H54 (cell line): ENCODE measurements around the gene RBM47.
A peak's percentile ranks its signal among the peaks of the same experiment; 100 is the strongest.

Experiments used
- DNase-seq: peaks from one replicate; pipeline ENCODE4 v3.0.0; 2011; ENCODE audit warnings: low spot score, mixed read lengths; ENCODE audit not compliant: insufficient read length
- FAIRE-seq: peaks from 3 replicates; lab custom pipeline; 2011; peaks lifted over from hg19 to GRCh38; lab: Jason Lieb, UNC
- POLR2A ChIP-seq: IDR thresholded peaks from 2 replicates; pipeline ENCODE4 v1.6.1; 2011; ENCODE audit warnings: low read depth, mild to moderate bottlenecking, low read length

Gene RBM47

DNA sequence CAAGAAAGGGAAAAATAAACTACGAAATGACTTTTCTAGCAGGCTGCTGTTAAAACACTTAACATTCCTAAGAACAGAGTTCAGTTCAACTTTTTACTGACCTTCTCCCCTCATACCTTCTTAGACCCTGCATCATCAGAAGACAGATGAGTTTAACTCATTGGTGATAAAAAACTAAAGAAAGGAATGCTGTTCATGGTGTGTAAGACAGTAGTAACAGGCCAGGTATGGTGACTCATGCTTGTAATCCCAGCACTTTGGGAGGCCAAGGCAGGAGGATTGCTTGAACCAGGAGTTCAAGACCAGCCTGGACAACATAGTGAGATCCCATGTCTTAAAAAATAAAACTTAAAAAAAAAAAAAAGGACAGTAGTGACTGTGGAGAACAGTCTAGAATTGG is 16.2 kb downstream of the RBM47 start:
- TF ChIP-seq POLR2A, result no peak
- no peak for DNase-seq
- no peak for FAIRE-seq

DNA sequence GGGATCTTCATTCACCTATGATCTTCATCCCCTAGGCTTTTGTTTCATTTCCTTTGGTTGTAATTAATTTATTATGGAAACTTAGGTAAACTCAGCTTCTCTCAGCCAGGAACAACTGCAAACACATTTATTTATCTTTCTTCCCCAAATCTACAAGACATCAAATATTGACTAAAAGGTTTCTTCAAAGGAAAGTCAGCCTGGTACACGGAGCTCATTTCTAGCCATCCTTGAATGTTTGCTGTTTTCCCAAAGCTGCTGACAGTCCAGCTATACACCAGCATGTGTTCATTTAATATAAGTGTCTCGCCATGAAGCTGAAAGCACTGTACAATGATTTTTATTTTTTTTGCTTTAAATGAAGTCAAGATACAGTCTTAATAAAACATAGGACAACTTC is 16.8 kb downstream of the RBM47 start:
- no peak for DNase-seq
- FAIRE-seq, result no peak
- TF ChIP-seq POLR2A, result no peak

DNA sequence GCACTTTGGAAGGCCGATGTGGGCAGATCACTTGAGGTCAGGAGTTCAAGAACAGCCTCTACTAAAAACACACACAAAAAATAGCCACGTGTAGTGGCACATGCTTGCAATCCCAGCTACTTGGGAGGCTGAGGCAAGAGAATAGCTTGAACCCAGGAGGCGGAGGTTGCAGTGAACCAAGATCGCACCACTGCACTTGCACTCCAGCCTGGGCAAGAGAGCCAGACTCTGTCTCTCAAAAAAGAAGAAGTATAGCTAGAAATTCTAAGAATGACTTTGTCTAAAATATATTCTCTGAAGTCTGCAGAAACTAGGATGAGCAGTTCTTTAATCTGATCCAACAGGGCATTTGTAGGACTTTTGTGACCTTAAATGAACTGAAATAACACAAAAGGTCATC is 17.4 kb downstream of the RBM47 start:
- FAIRE-seq (no peak), DNase-seq (no peak)
- TF ChIP-seq POLR2A, result no peak

DNA sequence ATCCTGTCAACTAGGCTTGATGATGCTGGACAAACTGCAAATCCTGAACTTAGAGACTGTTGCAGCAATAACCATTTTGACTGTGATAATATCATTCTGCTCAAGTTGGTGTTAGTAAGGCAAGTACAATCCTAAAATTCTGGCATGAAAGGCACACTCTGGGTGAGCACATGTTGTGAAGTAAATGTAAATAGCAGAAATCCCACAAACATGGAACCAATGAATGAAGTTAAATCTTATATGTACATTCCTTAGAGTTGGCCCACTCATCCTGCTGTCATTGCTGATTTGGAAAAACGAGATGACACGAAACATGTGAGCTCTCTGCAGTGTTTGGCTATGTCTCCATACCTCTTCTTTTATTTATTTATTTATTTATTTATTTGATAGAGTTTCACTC is 21.0 kb downstream of the RBM47 start:
- no peak for TF ChIP-seq POLR2A
- no peak for FAIRE-seq
- no peak for DNase-seq

DNA sequence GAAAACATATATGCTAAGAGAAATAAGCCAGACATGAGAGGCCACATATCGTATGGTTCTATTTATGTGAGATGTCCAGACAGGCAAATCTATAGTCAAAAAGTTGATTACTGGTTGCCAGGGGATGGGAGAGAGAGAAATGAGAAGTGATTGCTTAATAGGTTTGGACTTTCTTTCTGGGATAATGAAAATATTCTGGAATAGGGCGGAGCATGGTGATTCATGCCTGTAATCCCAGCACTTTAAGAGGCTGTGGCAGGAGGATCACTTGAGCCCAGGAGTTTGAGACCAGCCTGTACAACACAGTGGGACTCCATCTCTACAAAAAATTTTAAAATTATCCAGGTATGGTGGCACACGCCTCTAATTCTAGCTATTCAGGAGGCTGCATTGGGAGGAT is 22.4 kb downstream of the RBM47 start:
- no peak for TF ChIP-seq POLR2A
- no peak for DNase-seq
- FAIRE-seq, result no peak

DNA sequence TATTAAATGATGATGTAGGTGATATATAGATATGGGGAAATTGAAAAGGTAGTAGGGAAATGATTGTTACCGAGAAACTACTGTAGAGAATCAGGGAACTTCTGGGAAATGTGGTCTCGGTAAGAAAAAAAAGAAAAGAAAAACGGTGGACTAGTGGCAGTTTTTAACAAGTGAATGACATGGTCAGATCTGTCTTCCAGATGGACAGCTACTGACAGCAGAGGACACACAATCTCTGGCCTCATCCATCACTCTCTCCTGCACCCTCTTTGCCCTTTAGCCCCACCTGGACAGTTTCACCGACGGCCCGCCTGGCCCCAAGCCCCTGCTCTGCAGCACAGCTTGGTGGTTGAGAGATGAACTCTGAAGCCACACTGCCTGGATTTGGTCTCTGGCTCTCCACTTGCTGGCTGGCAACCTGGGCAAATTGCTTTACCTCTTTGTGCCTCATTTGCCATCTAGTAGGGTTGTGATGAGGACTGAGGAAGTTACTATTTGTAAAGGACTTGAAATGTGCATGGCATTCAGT is 23.4 kb downstream of the RBM47 start:
- DNase-seq (no peak), FAIRE-seq (no peak)
- no peak for TF ChIP-seq POLR2A

DNA sequence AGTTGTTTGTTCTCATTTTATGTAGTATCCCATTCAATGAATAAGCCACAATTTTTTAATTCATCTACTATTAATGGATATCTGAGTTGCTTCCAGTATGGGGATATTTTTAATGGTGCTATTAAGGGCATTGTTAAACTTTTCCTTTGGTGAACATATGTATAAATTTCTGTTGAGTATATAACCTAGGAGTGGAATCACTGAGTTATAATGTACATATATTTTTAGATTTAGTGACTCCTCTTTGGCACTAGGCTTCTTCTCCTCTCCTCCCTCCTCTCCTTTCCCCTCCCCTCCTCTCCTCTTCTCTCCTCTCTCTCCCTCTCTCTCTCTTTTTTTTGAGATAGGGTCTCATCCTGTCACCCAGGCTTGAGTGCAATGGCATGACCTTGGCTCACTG is 26.4 kb downstream of the RBM47 start:
- DNase-seq (no peak), FAIRE-seq (no peak)
- no peak for TF ChIP-seq POLR2A

DNA sequence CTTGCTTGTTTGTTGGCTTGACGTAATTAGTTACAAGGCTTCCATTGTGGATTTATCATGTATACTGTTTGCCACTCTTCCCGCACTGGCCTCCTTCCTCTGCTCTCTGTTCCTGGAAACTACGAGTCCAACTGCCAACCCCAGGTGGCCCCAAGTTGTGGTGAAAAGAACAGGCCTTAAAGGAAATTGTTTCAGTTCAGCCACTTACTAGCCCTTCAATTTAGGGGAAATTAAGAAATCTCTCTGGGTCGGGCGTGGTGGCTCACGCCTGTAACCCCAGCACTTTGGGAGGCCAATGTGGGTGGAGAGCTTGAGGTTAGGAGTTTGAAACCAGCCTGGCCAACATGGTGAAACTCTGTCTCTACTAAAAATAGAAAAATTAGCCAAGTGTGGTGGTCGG is 28.0 kb downstream of the RBM47 start:
- TF ChIP-seq POLR2A, result no peak
- FAIRE-seq (no peak), DNase-seq (no peak)

DNA sequence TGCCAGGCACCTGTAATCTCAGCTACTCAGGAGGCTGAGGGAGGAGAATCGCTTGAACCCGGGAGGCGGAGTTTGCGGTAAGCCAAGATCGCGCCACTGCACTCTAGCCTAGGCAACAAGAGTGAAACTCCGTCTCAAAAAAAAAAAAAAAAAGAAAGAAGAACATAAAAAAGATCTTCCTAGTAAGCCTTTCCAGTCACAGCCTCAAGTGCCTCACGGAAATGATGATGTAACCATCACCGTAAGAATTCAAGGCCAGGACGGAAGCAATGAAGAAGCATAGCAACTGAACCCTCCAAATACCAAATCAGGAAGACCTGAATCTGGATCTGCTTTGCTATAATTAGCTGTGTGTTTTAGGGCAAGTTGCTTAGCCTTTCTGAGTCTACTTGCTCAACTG is 28.8 kb downstream of the RBM47 start:
- DNase-seq (no peak), FAIRE-seq (no peak)
- TF ChIP-seq POLR2A, result no peak

DNA sequence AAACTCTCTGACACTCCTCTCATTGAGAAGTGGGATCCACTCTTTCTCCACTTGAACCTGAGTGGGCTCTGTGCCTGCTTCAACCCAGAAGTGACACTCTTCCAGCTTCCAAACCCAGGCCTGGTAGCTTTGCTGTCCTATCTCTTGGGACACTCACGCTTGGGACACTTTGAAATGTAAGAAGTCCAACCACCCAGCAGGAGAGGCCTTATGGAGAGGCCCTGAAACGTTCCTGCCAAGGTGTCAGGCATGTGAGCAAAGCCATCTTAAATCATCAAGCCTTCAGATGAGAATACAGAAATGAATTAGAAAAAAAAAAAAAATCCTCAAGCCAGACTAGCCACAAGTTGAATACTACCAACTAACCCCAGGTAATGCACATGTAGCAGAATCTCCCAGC is 30.2 kb downstream of the RBM47 start:
- FAIRE-seq (no peak), DNase-seq (no peak)
- no peak for TF ChIP-seq POLR2A

DNA sequence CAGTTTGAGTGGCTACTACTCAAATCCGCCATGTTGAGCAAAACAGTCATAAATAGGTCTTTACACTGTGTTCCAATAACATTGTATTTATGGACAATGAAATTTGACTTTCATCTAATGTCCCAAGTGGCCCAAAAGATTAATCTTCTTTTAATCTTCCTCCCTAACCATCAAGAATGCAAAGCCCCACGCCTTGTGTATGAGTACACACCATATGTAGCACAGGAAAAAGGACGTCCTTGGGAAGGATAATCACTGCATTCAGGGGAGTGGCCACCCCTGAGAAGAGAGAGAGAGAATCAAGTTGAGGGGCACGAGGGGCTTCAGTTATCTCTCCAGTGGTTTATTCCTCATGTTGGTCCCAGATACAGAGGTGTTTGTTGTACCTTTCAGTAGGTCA is 33.1 kb downstream of the RBM47 start:
- no peak for TF ChIP-seq POLR2A
- DNase-seq, result no peak
- FAIRE-seq, result no peak

DNA sequence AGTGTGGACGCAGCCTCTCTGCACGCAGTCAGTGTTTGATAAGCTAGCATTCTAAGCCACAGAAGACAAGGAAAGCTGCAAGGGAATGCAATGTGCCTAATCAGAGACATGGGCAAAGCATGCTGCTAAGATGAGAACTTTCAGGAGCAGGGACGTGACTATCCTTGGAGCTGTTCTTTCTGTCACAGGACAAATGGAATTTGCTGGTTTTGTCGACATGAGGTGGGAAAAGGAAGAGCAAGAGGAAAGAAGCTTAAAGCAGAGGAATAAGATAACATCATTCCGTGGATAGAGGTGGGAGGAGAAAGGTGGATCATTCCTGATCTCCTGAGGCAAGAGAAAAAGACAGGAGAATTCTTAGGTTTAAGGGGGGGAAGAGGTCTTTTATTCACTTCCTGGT is 33.7 kb downstream of the RBM47 start:
- no peak for TF ChIP-seq POLR2A
- FAIRE-seq (no peak), DNase-seq (no peak)

DNA sequence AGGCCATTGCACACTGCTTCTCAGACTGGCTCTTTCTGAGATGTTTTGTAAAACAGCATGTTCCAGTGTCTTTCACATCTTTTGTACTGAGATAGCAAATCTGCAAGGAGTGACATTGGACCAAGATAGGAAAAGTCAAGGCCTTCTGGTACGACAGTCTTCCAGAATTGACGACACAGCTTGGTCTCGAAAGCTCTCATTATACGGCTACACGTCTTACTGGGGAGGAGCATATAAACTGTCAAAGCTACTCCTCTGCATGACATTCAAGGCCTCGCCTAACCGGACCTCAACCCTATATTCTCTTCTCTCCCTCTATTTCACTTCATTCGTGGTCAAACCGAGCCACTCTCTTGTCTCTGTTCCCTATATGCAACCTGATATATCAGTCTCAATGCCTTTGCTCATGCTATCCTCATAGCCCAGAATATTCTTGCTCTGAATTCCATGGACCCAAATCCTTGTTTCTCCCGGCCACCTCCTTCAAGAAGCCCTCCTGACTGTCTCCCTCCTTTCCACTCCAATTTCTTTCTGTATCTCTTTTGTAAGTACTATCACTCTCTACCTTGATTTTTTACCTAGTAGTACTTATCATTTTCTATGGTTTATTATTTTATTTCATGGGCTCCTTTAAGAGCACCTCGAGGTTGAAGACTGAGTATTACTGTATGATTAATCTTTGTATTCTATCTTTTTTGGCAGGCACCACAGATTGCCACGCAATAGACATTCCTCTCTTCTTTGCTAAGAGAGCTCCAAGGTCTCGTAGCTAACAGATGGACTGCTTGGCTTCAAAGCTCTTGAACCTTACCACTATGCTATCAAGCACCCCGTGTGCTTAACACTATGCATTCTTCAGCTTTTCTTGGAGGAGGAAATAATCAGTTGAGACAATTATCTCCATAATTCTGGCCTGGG is 35.1 kb downstream of the RBM47 start:
- DNase-seq (peak; percentile 39), FAIRE-seq (no peak)
- TF ChIP-seq POLR2A, result no peak

DNA sequence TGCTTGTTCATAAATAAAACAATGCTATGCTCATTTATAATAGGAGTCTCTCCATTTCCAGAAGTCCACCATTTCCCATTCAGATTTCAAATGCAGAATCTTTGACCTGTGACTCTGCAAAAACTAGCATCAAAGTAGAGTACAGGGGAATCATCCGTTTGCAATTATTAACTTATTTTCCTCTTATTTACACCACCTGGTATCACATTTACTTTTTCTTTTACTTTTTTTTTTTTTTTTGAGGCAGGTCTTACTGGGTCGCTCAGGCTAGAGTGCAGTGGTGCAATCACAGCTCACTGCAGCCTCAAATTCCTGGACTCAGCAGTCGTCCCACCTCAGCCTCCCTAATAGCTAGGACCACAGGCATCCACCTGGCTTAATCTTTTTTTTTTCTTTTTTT is 37.6 kb downstream of the RBM47 start:
- no peak for FAIRE-seq
- DNase-seq, result no peak
- TF ChIP-seq POLR2A, result no peak

DNA sequence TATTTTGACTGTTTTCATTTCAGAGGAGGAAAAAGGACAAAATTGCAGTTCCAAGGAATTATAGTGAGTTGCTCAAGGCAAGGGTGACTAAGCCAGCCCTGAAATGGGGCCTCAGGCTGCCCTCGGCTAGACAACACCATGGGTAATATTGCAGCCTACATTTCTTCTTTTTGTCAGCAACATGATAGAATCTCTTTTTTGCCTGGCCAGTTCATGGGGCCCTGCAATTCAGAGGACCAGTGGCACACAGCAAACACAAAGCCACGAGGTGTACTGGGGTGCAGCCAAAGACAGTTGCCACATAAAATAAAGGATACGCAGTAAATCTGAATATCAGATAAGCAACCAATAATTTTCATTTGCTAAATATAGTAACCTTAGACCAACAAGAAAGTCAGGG is 41.8 kb downstream of the RBM47 start:
- no peak for FAIRE-seq
- no peak for DNase-seq
- TF ChIP-seq POLR2A, result no peak
